ENCODE measurements around the gene ABCF2. TPM values are rescaled to one million over a fixed set of nuclear protein-coding genes. Genes with fewer than 3 reads are reported as not detected.
A peak's percentile ranks its signal among the peaks of the same experiment; 100 is the strongest.

The ABCF2 gene
- total and polyA plus RNA-seq, 2 donors (not counting 1 experiment from before 2014, with no cell fraction given): 16.1 to 30.2 TPM

DNA sequence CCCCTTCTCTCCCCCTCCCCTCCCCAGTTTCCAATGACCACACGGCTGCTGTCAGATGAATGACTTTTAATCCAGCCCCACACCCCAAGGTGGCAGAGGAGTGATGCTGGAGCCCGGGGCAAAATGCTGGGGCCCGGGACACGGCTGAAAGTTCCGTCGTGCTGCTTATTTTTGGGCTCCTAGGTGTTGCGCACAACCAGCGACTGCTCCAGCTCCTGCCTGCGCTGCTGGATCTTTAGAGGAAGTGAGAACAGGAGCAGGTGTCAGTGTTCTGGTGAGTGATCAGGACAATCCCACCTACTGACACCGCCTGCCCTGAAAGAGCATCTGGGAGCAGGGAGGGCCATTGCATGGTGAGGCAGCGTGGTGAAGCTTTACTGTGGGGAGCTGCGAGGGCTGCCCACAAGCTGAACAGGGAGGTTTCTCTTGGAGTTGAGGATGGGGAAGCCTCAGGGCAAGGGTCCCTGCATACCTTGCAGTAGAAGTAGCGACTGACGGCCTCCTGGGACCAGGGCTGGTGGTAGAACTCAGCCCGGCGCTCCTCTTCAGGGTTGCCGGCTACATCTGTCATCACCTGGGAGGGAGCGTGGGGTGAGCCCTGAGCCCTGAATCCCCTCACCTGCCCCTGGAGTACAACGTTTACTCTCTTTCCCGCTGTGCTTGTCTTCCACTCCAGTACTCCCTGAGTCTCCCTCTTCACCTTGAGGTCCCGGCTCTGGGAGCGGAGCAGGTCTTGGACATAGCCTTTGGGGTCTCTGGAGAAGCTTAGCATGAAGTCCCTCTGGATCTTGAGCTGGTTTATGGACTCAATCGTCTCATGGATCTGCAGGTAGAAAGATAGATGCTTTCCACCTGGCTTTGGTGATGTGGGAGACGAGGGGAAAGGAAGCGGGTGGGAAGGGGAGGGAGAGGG, 12.2 kb upstream of the ABCF2 start:
- H3K79me2 ChIP-seq (ENCODE audit: control insufficient read depth, insufficient read depth, low read length): peaks cover 11% of the 10 kb centered on the region
- Mint-ChIP-seq H3K9me3 (ENCODE audit: insufficient read depth) (no peaks in the 10 kb centered on the region), H3K27ac (peak overlapping the region; percentile 10), H3K27me3 (peaks cover 4% of the 10 kb centered on the region), H3K4me1 (peaks cover 24% of the 10 kb centered on the region), H3K4me3 (no peak overlapping the region)
- no peak overlapping the region for H3K4me2 ChIP-seq (replicated peaks; ENCODE audit: low read depth, low read length, poor library complexity, severe bottlenecking)
- peaks cover 0 to 27% of the 10 kb centered on the region in 2 experiments for H3K36me3 ChIP-seq (replicated peaks in 1 of 2; ENCODE audit: control extremely low read depth in 1 of 2, control insufficient read depth in 1 of 2, extremely low read depth in 1 of 2, insufficient read depth in 2 of 2, low read length in 1 of 2)
- CTCF ChIA-PET: interaction anchor here (0.8 kb wide), 1 partner anchor 65 kb away, joined by 3 read pairs; no protein-coding TSS in a partner anchor
- peaks cover 26% of the 10 kb centered on the region for H4K20me1 ChIP-seq (ENCODE audit: control insufficient read depth, insufficient read depth, low read length, poor library complexity, severe bottlenecking)
- peaks cover 0 to 4% (median 0%) of the 10 kb centered on the region in 4 experiments for H3K27me3 ChIP-seq (replicated peaks in 1 of 4; ENCODE audit: control extremely low read depth in 1 of 4, control insufficient read depth in 3 of 4, insufficient read depth in 4 of 4, low read length in 3 of 4)
- ATAC-seq (ENCODE audit: low read depth) (no peak), DNase-seq (no peak)
- no peak overlapping the region for H2AFZ ChIP-seq (ENCODE audit: insufficient read depth, low read depth, low read length, poor library complexity, severe bottlenecking)
- intact Hi-C loops (cut with micrococcal nuclease): no loop called here
- H3K9ac ChIP-seq (ENCODE audit: low read length): no peak overlapping the region
- H3K9me3 ChIP-seq (ENCODE audit: control extremely low read depth in 1 of 3, control insufficient read depth in 2 of 3, insufficient read depth in 1 of 3, low read length in 2 of 3): peaks cover 0 to 3% (median 0%) of the 10 kb centered on the region in 3 donors
- POLR2A ChIA-PET: no interaction called here
- H3K4me1 ChIP-seq (ENCODE audit: control insufficient read depth in 2 of 2, insufficient read depth in 2 of 2, low read length in 2 of 2): peaks cover 13 to 17% of the 10 kb centered on the region in 2 donors
- no peak overlapping the region for H3K4me3 ChIP-seq (ENCODE audit: control extremely low read depth in 1 of 5, extremely low read depth in 1 of 5, insufficient read depth in 1 of 5, low read depth in 2 of 5, low read length in 4 of 5)
- TF ChIP-seq, protein P1, sequence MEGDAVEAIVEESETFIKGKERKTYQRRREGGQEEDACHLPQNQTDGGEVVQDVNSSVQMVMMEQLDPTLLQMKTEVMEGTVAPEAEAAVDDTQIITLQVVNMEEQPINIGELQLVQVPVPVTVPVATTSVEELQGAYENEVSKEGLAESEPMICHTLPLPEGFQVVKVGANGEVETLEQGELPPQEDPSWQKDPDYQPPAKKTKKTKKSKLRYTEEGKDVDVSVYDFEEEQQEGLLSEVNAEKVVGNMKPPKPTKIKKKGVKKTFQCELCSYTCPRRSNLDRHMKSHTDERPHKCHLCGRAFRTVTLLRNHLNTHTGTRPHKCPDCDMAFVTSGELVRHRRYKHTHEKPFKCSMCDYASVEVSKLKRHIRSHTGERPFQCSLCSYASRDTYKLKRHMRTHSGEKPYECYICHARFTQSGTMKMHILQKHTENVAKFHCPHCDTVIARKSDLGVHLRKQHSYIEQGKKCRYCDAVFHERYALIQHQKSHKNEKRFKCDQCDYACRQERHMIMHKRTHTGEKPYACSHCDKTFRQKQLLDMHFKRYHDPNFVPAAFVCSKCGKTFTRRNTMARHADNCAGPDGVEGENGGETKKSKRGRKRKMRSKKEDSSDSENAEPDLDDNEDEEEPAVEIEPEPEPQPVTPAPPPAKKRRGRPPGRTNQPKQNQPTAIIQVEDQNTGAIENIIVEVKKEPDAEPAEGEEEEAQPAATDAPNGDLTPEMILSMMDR (IDR thresholded peaks at IDR 0.05): no peak
- no peak for TF ChIP-seq EZH2 (IDR thresholded peaks at IDR 0.05; ENCODE audit: borderline replicate concordance, insufficient read depth, low read depth, low read length, poor library complexity, severe bottlenecking)
- 90% methylated on average over 21 of the region's 25 CpGs for WGBS (ENCODE audit: insufficient coverage)
- no peak overlapping the region for H3K27ac ChIP-seq (ENCODE audit: low read length in 2 of 2)
